ENCODE measurements around the gene WDR26.
A peak's percentile ranks its signal among the peaks of the same experiment; 100 is the strongest.
"Not testable (repeated sequence)": the region's sequence is repeated elsewhere in the genome, so short reads cannot be mapped to it uniquely, and the experiment has no call there.

WDR26 gene

GRCh38 chr1:224373008-224373590 lies 61.5 kb downstream of the WDR26 start:
- Mint-ChIP-seq H3K36me3 (ENCODE audit: low read depth) (peaks cover 100% of the 10 kb centered on the region), H3K4me3 (no peak overlapping the region), H3K27me3 (no peaks in the 10 kb centered on the region), H3K27ac (no peak overlapping the region), H3K4me1 (ENCODE audit: low read depth) (peaks cover 22% of the 10 kb centered on the region), H3K9me3 (no peaks in the 10 kb centered on the region)
- intact Hi-C loops (cut with micrococcal nuclease) = loop anchor here (10.0 kb wide), 1 partner anchor 88 kb away; no protein-coding TSS in a partner anchor

GRCh38 chr1:224368409-224368808 lies 66.2 kb downstream of the WDR26 start:
- Mint-ChIP-seq H3K4me1 (ENCODE audit: low read depth) (peaks cover 6% of the 10 kb centered on the region), H3K4me3 (no peak overlapping the region), H3K27me3 (no peaks in the 10 kb centered on the region), H3K9me3 (no peaks in the 10 kb centered on the region), H3K27ac (no peak overlapping the region), H3K36me3 (ENCODE audit: low read depth) (peaks cover 91% of the 10 kb centered on the region)
- intact Hi-C loops (cut with micrococcal nuclease) = no loop called here

GRCh38 chr1:224359207-224359606 lies 75.4 kb downstream of the WDR26 start:
- Mint-ChIP-seq H3K27ac (no peak overlapping the region), H3K36me3 (ENCODE audit: low read depth) (peaks cover 42% of the 10 kb centered on the region), H3K4me3 (no peak overlapping the region), H3K27me3 (no peaks in the 10 kb centered on the region), H3K9me3 (no peaks in the 10 kb centered on the region), H3K4me1 (ENCODE audit: low read depth) (peaks cover 46% of the 10 kb centered on the region)
- intact Hi-C loops (cut with micrococcal nuclease) = no loop called here

- H3K4me1 Mint-ChIP-seq (ENCODE audit: low read depth) = peaks cover 39% of the 10 kb centered on the region
- no peaks in the 10 kb centered on the region for H3K9me3 Mint-ChIP-seq
- H3K36me3 Mint-ChIP-seq (ENCODE audit: low read depth) = peaks cover 33% of the 10 kb centered on the region
- no peak overlapping the region for H3K4me3 Mint-ChIP-seq
- H3K27me3 Mint-ChIP-seq = no peaks in the 10 kb centered on the region
- intact Hi-C loops (cut with micrococcal nuclease) = no loop called here
- no peak overlapping the region for H3K27ac Mint-ChIP-seq
These were observed 76.4 kb downstream of the WDR26 start for GRCh38 chr1:224358237-224358636.

- H3K27ac Mint-ChIP-seq = peak overlapping the region; percentile 77
- peak overlapping the region; percentile 80 for H3K4me3 Mint-ChIP-seq
- intact Hi-C loops (cut with micrococcal nuclease) = no loop called here
- peaks cover 34% of the 10 kb centered on the region for H3K4me1 Mint-ChIP-seq (ENCODE audit: low read depth)
- H3K27me3 Mint-ChIP-seq = no peaks in the 10 kb centered on the region
- no peaks in the 10 kb centered on the region for H3K9me3 Mint-ChIP-seq
- peaks cover 27% of the 10 kb centered on the region for H3K36me3 Mint-ChIP-seq (ENCODE audit: low read depth)
These were observed 76.9 kb downstream of the WDR26 start for GRCh38 chr1:224357626-224358124.

- intact Hi-C loops (cut with micrococcal nuclease) = loop anchor here (1.0 kb wide), 1 partner anchor 243 kb away; the partner anchor contains the start of gene FBXO28
- Mint-ChIP-seq H3K27ac (peak within 1 kb of the TSS; percentile 77), H3K36me3 (ENCODE audit: low read depth) (peaks cover 20% of the 10 kb centered on the region), H3K4me1 (ENCODE audit: low read depth) (peaks cover 28% of the 10 kb centered on the region), H3K9me3 (no peaks in the 10 kb centered on the region), H3K27me3 (no peaks in the 10 kb centered on the region), H3K4me3 (peak within 1 kb of the TSS; percentile 80)
These were observed 77.6 kb downstream of the WDR26 start, which contains the start of gene CNIH4 for GRCh38 chr1:224356685-224357625. CNIH4 (plus strand) TSS chr1:224356879; CDS start chr1:224356925, 46 bp downstream.

- Mint-ChIP-seq H3K27ac (no peak overlapping the region), H3K36me3 (ENCODE audit: low read depth) (peaks cover 18% of the 10 kb centered on the region), H3K4me1 (ENCODE audit: low read depth) (peaks cover 21% of the 10 kb centered on the region), H3K27me3 (no peaks in the 10 kb centered on the region), H3K4me3 (no peak overlapping the region), H3K9me3 (no peaks in the 10 kb centered on the region)
- intact Hi-C loops (cut with micrococcal nuclease) = no loop called here
These were observed 80.3 kb downstream of the WDR26 start for GRCh38 chr1:224353975-224354925.

- H3K4me3 Mint-ChIP-seq; H3K9me3 Mint-ChIP-seq; intact Hi-C loops (cut with micrococcal nuclease); H3K27ac Mint-ChIP-seq; H3K4me1 Mint-ChIP-seq (ENCODE audit: low read depth); H3K27me3 Mint-ChIP-seq: not testable (repeated sequence)
- H3K36me3 Mint-ChIP-seq (ENCODE audit: low read depth) = peaks cover 11% of the 10 kb centered on the region
These were observed 82.0 kb downstream of the WDR26 start for GRCh38 chr1:224352436-224353085.

GRCh38 chr1:224349716-224350115 lies 84.9 kb downstream of the WDR26 start:
- intact Hi-C loops (cut with micrococcal nuclease); H3K27ac Mint-ChIP-seq; H3K9me3 Mint-ChIP-seq; H3K36me3 Mint-ChIP-seq (ENCODE audit: low read depth); H3K4me3 Mint-ChIP-seq; H3K4me1 Mint-ChIP-seq (ENCODE audit: low read depth); H3K27me3 Mint-ChIP-seq: not testable (repeated sequence)

GRCh38 chr1:224348137-224348536 lies 86.5 kb downstream of the WDR26 start:
- peaks cover 4% of the 10 kb centered on the region for H3K36me3 Mint-ChIP-seq (ENCODE audit: low read depth)
- no peak overlapping the region for H3K27ac Mint-ChIP-seq
- H3K4me1 Mint-ChIP-seq (ENCODE audit: low read depth) = no peaks in the 10 kb centered on the region
- peaks cover 18% of the 10 kb centered on the region for H3K9me3 Mint-ChIP-seq
- intact Hi-C loops (cut with micrococcal nuclease) = no loop called here
- no peak overlapping the region for H3K4me3 Mint-ChIP-seq
- H3K27me3 Mint-ChIP-seq = peaks cover 6% of the 10 kb centered on the region

GRCh38 chr1:224343679-224344078 lies 90.9 kb downstream of the WDR26 start:
- peaks cover 30% of the 10 kb centered on the region for H3K9me3 Mint-ChIP-seq
- peaks cover 6% of the 10 kb centered on the region for H3K4me1 Mint-ChIP-seq (ENCODE audit: low read depth)
- no peak overlapping the region for H3K4me3 Mint-ChIP-seq
- intact Hi-C loops (cut with micrococcal nuclease) = no loop called here
- peaks cover 18% of the 10 kb centered on the region for H3K27me3 Mint-ChIP-seq
- no peak overlapping the region for H3K27ac Mint-ChIP-seq
- peaks cover 6% of the 10 kb centered on the region for H3K36me3 Mint-ChIP-seq (ENCODE audit: low read depth)

GRCh38 chr1:224340453-224341384 lies 93.9 kb downstream of the WDR26 start:
- H3K4me1 Mint-ChIP-seq (ENCODE audit: low read depth); H3K36me3 Mint-ChIP-seq (ENCODE audit: low read depth); intact Hi-C loops (cut with micrococcal nuclease): not testable (repeated sequence)
- H3K27me3 Mint-ChIP-seq = peaks cover 12% of the 10 kb centered on the region
- peak overlapping the region; percentile 57 for H3K27ac Mint-ChIP-seq
- H3K4me3 Mint-ChIP-seq = peak overlapping the region; percentile 78
- H3K9me3 Mint-ChIP-seq = peaks cover 30% of the 10 kb centered on the region

All from dendritic cell treated with granulocyte-macrophage colony-stimulating factor and Interleukin-4, amounts not matched to agents 40 ng/mL and 50 ng/mL, for 4 days (primary cell).